ENCODE results near the gene MEIOB.

Gene MEIOB

GRCh38 chr16:1807626-1808025 lies 64.3 kb downstream of the MEIOB start:
- DNase-seq: no peak

- DNase-seq: no peak
These were observed 71.3 kb downstream of the MEIOB start for GRCh38 chr16:1800701-1801100.

- DNase-seq: peak; percentile 16
These were observed 72.7 kb downstream of the MEIOB start for GRCh38 chr16:1799263-1799662.

GRCh38 chr16:1794908-1795666 lies 76.9 kb downstream of the MEIOB start:
- DNase-seq: no peak

- no peak for DNase-seq
These were observed 77.6 kb downstream of the MEIOB start for GRCh38 chr16:1794221-1794871.

GRCh38 chr16:1793578-1794220 lies 78.3 kb downstream of the MEIOB start, which contains the start of gene IGFALS:
IGFALS (minus strand) TSS chr16:1793705; CDS start chr16:1793652, 53 bp downstream.
- no peak for DNase-seq

- DNase-seq: no peak
These were observed 79.0 kb downstream of the MEIOB start for GRCh38 chr16:1792836-1793577.

GRCh38 chr16:1791943-1792812 lies 79.8 kb downstream of the MEIOB start:
- DNase-seq: no peak

GRCh38 chr16:1791256-1791942 lies 80.6 kb downstream of the MEIOB start:
- DNase-seq: no peak

- DNase-seq: no peak
These were observed 81.2 kb downstream of the MEIOB start for GRCh38 chr16:1790611-1791255.

- DNase-seq: no peak
These were observed 81.7 kb downstream of the MEIOB start for GRCh38 chr16:1790261-1790610.

GRCh38 chr16:1789643-1790045 lies 82.3 kb downstream of the MEIOB start:
- no peak for DNase-seq

GRCh38 chr16:1788708-1789100 lies 83.3 kb downstream of the MEIOB start:
- DNase-seq: no peak

GRCh38 chr16:1788095-1788707 lies 83.8 kb downstream of the MEIOB start:
- peak; percentile 26 for DNase-seq

GRCh38 chr16:1787322-1788094 lies 84.5 kb downstream of the MEIOB start:
- DNase-seq: peak; percentile 25

- no peak for DNase-seq
These were observed 85.0 kb downstream of the MEIOB start for GRCh38 chr16:1787056-1787321.

- DNase-seq: no peak
These were observed 85.5 kb downstream of the MEIOB start for GRCh38 chr16:1786242-1787055.

GRCh38 chr16:1785846-1786170 lies 86.2 kb downstream of the MEIOB start:
- no peak for DNase-seq

All from activated CD4-positive, CD25-positive, alpha-beta regulatory T cell treated with anti-CD3 and anti-CD28 coated beads, Interleukin-2, amount 50 U/mL, for 72 hours (primary cell).